Fibroblast of peridontal ligament (primary cell): ENCODE measurements around the gene PMS2.
A peak's percentile ranks its signal among the peaks of the same experiment; 100 is the strongest.
"Not testable (repeated sequence)": the region's sequence is repeated elsewhere in the genome, so short reads cannot be mapped to it uniquely, and the experiment has no call there.

ENCODE experiments used
- DNase-seq: peaks from one replicate; pipeline ENCODE4 v3.0.0-alpha.2; 2010; ENCODE audit errors: extremely low read depth

Gene PMS2, protein sequence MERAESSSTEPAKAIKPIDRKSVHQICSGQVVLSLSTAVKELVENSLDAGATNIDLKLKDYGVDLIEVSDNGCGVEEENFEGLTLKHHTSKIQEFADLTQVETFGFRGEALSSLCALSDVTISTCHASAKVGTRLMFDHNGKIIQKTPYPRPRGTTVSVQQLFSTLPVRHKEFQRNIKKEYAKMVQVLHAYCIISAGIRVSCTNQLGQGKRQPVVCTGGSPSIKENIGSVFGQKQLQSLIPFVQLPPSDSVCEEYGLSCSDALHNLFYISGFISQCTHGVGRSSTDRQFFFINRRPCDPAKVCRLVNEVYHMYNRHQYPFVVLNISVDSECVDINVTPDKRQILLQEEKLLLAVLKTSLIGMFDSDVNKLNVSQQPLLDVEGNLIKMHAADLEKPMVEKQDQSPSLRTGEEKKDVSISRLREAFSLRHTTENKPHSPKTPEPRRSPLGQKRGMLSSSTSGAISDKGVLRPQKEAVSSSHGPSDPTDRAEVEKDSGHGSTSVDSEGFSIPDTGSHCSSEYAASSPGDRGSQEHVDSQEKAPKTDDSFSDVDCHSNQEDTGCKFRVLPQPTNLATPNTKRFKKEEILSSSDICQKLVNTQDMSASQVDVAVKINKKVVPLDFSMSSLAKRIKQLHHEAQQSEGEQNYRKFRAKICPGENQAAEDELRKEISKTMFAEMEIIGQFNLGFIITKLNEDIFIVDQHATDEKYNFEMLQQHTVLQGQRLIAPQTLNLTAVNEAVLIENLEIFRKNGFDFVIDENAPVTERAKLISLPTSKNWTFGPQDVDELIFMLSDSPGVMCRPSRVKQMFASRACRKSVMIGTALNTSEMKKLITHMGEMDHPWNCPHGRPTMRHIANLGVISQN

DNA sequence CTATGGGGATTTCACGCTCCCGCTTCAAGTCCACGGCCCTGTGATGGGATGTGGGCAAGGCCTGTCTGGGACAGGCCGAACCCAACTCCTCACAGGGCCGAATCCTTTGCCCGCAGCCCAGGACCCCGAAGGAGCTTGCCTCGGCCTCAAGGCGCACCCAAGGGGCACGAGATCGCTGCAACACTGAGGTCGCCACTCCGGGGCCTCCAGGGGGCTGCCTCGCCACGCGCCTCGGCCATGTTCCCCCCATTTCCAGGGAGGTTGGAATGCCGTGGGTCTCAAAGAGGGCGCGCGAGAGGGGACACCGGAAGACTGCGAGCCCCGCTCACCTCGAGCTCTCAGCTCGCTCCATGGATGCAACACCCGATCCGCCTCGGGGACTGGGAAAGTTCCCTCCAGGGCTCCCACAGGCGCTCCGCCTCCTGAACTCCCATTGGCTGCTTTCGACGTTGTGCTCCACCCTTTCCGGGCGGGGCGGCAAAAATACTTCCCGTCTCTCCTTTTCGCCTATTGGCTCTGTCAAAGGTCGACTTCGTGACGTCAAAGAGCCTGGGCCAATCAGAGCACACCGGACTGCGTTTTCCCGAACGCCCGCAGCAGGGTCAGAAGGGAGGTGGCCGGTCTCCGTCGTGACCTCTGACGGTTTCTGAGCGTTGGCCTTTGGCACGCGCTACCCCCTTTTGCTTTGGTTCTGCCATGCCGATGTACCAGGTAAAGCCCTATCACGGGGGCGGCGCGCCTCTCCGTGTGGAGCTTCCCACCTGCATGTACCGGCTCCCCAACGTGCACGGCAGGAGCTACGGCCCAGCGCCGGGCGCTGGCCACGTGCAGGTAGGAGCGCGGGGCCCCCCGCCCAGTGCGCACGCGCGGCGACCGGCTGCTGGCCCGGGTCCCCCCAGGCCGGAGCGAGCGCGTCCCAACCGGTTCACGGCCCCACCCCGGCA is at the start of gene PMS2, which contains the start of gene AIMP2:
Gene PMS2 (minus strand): TSS at position 382 of the 944 bp plus-strand sequence. CDS start 30 bp downstream, at position 352.
Gene AIMP2 (plus strand): TSS at position 605 of the 944 bp plus-strand sequence. CDS start 92 bp downstream, at position 697.
- peak; percentile 98 for DNase-seq

DNA sequence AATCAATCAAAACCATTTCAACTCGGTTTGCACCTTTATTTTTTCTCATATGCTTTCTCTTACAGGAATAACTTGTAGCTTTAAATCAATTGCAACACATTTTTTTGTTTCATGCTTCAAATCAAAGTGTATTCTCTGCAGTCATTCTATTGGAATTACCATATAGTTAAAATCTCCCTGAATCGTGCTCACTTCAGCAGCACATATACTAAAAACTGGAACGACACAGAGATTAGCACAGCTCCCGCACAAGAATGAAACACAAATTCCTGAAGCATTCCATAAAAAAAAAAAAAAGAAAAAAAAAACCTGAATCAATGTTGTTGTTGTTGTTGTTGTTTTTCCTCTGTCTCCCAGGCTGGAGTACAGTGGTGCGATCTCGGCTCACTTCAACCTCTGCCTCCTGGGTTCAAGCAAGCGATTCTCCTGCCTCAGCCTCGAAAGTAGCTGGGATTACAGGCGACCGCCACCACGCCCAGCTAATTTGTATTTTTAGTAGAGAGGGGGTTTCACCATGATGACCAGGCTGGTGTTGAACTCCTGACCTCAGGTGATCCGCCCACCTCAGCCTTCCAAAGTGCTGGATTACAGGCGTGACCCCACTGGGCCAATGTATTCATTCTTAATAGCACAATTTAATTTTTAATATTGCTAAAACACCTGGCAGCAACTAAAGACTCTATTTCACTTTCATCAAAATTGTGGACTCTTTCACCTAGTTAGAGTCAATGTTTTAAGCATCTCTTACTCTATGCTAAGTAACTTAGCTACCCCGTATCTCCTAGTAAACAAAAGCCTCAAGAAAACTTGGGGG is 48.7 kb upstream of the PMS2 start:
- DNase-seq, result peak; percentile 7

DNA sequence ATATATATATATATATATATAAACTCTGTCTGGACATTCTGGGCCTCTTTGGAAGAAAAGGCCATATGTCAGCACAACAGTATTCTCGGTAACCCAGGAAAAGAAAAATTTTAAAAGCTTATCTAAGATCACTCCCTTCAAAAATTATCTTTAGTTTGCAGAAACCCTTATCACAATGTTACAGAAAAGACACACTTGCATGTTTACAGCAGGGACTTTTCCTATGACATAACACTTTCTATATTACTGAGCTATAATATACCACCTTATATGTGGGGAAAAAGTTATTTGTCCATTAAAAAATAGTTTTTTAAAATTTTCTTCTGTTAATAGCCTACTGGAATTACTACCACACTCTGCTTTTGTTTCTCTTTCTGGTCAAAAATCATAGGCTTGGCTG is 47.8 kb upstream of the PMS2 start:
- DNase-seq, result no peak

DNA sequence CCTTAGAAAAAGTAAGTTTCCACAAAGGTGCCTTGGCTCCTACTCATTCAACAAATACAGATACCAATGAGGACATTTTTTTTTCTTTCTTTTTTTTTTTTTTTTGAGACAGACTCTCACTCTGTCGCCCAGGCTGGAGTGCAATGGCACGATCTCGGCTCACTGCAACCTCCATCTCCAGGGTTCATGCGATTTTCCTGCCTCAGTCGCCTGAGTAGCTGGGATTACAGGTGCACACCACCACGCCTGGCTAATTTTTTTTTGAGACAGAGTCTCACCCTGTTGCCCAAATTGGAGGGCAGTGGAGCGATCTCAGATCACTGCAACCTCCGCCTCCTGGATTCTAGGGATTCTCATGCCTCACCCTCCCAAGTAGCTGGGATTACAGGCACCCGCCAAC is 42.3 kb upstream of the PMS2 start:
- DNase-seq, result not testable (repeated sequence)

DNA sequence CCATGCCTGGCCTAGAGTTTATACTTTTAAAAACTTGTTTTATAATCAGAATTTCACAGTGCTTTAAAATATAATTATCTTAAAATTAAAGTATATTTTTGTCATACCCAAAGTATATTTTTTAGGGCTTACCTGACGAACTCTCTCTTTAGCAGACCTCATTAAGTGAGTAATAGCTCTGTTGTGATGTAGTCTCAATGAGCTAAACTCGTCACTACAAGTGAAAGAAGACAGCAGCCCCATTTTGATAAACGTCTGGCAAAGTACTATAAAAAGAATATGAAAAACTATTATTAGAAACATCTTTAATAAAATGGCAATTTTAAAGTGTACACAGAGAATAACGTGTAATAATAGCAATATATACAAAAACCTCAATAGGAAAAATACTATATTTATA is 40.9 kb upstream of the PMS2 start:
- DNase-seq, result no peak

DNA sequence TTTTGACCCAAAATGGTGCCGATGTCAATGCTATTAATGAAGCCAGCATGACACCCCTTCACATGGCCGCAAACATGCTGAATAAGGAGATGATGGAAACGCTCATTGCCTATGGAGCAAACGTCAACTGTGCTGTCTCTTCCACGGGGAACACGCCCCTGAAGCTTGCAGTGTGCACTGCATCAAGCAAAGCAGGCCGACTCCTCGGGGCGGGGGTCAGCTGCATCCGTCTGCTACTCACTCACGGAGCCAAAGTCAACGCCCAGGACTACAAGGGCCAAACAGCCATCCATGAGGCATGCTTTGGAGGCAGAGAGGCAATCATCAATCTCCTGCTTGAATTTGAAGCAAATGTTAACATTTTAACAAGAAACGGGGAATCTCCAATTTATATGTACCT is 26.8 kb upstream of the PMS2 start:
- DNase-seq, result no peak

DNA sequence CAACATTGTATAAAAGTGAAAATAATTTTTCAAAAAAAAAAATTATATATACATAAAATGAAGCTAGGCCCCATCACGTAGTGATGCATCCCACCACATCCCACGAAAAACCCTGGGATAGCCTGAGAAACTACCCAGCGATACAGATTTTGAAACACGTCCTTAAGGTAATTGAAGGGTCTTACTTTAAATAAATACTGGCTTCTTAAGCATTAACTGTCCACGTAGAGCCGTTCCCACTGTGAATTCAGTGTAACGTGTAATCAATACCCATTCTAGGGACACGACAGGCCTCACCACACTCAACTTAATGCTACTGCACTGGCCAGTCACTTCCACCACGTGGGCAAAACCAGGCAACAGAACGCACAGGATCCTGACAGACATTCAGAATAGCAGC is 26.3 kb upstream of the PMS2 start:
- no peak for DNase-seq

DNA sequence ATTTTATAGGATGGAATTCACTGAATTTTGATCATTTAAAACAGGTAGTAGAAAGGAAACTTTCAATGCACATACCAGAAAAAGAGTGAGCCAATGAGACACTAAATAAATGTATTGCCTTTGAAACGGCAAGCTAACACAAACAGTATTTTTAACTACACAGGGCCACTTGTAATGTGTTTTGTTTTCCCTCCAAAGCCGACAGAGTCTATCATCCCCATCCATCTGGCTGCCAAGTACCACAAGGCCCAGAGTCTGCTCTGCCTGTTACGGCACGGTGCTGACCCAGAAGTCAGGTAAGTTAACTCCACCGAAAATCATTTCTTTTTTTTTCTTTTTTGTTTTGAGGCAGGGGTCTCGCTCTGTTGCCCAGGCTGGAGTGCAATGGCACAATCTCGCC is 23.8 kb upstream of the PMS2 start:
- DNase-seq, result no peak

DNA sequence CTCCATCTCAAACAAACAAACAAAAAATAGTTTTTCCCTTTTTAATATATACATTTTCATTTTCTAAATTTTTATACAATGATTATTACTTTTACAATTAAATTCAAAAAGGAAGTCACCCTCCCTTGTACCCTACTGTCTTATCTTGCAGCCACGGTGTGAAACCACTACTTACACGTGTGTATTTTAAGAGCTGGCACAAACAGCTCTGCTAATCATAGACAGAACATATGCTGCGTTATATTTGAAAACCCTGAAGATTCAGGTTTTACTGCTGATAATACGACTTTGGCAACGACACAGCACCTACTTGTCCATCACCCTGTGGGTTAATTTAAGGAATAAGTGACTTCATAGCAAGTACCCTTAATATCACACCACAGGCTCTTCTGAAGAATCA is 23.3 kb upstream of the PMS2 start:
- no peak for DNase-seq

DNA sequence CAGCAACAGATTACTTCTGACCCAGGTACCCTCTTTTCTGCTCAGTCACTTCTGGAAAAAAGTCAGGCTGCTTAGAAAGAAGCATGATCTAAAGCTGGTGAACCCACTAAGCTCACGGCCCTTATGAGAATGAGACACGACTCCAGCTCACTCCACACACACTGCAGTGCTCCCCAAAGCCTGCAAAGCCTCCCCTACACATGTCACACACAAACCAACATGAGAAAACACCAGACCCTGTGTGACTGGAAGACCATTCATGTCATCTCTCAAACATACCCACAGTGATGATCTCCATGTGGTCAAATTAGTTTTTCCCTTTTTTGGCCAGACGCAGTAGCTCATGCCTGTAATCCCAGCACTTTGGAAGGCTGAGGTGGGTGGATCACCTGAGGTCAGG is 22.7 kb upstream of the PMS2 start:
- no peak for DNase-seq

DNA sequence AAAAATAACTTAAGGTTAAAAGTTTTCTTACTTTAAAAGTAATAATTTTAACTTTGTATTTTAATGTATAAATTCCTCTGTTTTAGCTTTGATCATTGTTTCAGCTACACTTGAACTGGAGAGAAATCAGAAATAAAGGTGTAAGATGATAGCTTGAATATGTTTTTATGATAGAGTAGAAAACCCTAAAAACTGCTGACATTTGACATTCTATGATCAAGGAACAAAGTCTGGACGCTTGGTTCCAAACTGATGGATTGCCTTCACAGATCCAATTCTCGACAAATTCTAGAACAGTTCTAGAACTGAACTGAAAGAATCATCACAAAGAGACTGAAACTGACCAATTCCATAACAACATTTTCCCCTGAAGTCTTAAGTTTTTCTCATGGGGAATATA is 22.1 kb upstream of the PMS2 start, which contains the start of gene ANKRD61:
Gene ANKRD61 (plus strand): TSS at position 389 of the 400 bp plus-strand sequence. CDS start 0 bp downstream, at position 389.
- no peak for DNase-seq

DNA sequence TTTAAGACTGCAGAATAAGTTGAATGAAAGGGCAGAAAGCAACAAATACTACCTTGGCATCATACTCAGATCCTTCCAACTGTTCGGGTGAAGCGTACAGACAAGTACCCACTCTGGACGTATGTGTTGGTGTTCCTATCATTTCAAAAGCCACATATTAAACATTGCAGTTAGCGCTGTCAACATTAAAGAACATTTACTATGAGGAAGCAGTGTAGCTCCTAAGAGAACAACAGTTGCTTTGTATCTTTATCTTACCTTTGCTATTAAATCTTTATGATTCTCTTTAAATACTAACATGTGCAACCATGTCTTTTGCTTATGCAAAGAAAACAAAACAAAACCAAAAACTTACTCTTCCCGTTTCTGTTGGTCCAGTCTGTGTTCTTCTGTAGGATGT is 19.7 kb upstream of the PMS2 start:
- DNase-seq, result no peak

DNA sequence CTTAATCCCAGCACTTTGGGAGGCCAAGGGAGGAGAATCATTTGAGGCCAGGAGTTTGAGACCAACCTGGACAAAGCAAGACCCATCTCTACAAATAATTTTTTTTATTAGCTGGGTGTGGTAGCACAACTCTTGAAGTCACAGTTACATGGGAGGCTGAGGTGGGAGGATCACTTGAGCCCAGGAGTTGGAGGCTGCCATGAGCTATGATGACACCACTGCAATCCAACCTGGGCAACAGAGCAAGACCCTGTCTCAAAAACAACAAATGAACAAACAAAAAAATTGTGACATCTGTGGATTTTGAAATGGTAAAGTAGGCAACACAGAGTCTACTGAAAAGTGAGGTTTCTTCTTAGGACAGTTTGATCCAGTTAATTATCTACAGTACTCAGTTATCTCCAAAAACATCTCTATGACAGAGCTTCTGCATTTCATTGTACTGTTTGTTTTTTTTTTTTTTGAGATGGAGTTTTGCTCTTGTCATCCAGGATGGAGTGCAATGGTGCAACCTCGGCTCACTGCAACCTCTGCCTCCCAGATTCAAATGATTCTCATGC is 19.0 kb upstream of the PMS2 start:
- no peak for DNase-seq

DNA sequence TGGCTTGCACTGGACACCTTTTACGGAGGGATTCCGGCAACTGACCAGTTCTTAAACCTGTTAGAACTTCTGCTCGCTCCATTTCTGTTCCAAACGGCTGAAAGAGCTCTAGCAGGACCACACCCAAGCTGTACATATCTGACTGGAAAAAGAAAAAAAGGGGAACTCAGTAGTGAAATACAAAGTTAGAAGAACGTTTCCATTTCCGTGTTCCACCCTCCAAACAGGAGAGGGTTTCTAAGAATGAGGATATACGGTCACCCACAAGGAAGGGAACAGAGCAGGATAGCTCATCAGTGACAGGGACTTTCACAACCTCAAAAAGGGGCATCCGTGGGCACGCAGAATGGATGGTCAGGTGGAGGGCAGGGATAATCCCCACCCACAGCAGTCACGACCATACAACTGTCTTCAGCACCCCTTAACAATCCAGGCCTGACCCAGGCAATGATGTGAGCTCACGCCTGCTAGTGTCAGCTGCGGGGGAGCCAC is 18.0 kb upstream of the PMS2 start:
- no peak for DNase-seq

DNA sequence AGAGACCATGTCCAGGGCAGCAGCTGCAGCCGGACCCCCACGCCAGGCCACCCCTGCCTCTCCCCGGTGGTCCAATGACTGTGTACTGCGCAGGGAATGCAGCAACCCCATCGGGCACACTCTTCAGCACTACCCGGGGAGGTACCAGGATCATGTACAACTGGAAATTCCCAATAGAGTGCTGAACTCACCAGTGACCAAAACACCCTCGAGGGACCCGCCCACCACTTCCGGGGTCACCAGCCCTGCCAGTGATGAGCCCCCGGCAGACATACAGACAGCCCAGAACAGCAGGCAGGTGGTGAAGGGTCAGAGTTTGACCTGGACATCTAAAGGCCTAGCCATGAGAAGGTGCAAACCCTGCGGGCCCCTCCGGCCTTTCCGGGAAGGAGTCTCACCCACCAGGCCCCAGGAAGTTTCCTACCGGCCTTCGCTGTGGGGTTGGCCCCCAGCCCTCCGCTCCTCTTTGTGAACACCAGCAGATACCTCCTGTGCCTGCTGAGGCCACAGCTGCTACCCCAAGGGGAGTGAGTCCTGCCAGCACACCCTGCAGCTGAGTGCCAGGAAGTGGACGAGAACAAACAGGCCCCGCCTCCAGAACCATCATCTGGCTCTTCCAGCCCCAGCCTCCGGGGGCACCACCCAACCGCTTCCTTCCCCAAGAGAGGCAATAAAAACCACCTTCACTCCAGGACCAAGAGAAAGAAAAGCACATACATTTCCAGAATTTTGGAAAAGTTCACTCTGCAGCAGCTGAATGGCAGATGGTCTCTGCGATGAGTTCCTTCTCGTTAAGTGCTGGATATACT is 17.4 kb upstream of the PMS2 start:
- no peak for DNase-seq

DNA sequence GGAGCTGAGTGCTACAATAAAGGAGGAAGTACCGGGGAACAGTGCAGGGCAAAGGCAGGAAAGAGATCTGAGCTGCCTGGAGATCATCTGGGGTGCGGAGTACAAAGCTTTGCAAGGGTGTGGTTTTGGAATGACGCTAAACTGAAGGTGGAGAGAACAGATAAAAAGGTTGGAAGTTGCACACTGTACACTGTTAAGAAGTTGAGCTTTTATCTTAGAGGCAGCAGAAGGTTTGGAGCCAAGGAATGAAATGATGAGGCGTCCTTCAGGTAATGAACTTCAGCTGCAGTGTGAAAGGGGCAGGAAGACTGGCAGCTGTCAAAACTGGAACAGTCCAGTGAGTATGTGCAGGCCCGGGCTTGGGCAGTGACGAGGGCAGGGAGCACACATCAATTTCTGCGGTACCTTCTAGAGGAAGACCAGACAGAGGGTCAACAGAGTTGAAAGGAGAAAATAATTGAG is 15.2 kb upstream of the PMS2 start:
- DNase-seq, result no peak

DNA sequence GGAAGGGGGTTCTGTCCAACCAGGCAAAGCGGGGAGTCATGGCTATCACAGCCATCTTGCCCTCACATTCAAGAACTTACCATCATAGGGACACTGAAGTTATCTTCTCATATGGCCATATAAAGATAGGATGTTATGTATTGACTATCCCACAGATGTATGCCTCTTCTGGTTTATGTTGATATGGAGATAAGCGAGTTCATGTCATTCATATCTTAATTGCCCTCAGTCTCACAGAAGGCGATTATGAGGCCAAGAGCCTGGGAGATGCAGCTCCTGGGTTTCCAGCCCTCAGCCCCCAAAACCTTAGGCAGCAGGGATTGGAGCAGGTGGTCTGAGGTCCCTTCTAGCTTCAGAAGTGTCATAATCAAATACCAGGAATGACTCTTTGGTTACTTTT is 13.9 kb upstream of the PMS2 start:
- no peak for DNase-seq

DNA sequence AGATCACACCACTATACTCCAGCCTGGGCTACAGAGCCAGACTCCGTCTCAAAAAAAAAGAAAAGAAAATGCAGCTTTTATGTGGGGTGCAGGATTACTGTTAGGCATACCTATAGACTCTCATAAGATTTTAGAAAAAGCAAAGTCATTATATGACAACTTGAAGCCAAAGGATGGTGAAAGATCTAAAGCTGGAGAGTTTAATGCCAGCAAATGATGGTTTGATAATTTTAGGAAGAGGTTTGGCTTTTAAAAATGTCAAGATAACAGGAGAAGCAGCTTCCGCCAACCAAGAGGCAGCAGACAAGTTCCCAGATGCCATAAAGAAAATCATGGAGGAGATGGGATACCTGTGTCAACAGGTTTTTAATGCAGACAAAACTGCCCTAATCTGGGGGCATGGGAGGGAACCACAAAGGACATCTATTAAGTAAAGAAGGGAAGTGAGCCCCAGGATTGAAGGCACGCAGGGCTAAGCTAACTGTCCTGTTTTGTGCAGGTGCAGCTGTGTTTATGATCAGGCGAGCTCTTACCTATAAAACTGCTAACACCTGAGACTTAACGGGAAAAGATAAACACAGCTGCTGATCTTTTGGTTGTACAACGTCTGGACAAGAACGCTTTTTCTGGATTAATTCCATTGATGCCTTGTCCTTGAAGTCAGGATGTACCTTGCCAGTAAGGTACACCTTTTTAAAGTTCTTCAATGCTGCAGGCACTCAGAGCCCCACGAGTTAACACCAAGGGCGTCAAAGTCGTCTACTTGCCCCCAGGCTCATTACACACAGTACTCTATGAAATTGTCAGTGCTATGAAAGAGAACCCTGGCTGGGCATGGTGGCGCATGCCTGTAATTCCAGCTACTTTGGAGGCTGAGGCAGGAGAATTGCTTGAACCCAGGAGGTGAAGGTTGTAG is 11.8 kb upstream of the PMS2 start:
- DNase-seq, result no peak
